Ishikawa (cell line): ENCODE results near the gene TUB.

Source experiments
- CEBPB ChIP-seq: IDR thresholded peaks from 2 replicates; pipeline ENCODE4 v1.6.1; 2012
- CREB1 ChIP-seq: IDR thresholded peaks from 2 replicates; pipeline ENCODE4 v1.6.1; 2012; ENCODE audit warnings: low read depth
- EGR1 ChIP-seq: IDR thresholded peaks from 2 replicates; pipeline ENCODE4 v1.6.1; 2012
- EP300 ChIP-seq: IDR thresholded peaks from 2 replicates; pipeline ENCODE4 v1.6.1; 2012; ENCODE audit warnings: borderline replicate concordance
- FOXM1 ChIP-seq: IDR thresholded peaks from 2 replicates; pipeline ENCODE4 v1.6.1; 2012; ENCODE audit warnings: low read depth, borderline replicate concordance
- NFIC ChIP-seq: IDR thresholded peaks from 2 replicates; pipeline ENCODE4 v1.6.1; 2012
- RAD21 ChIP-seq: IDR thresholded peaks from 2 replicates; pipeline ENCODE4 v1.6.1; 2012; ENCODE audit warnings: low read depth
- TAF1 ChIP-seq: IDR thresholded peaks from 2 replicates; pipeline ENCODE4 v1.6.1; 2012; ENCODE audit warnings: low read depth, mild to moderate bottlenecking
- TCF12 ChIP-seq: IDR thresholded peaks from 2 replicates; pipeline ENCODE4 v1.6.1; 2012; ENCODE audit warnings: low read depth
- TEAD4 ChIP-seq: IDR thresholded peaks from 2 replicates; pipeline ENCODE4 v1.6.1; 2012
- USF1 ChIP-seq: IDR thresholded peaks from 2 replicates; pipeline ENCODE4 v1.6.1; 2012
- YY1 ChIP-seq: IDR thresholded peaks from 2 replicates; pipeline ENCODE4 v1.6.1; 2012; ENCODE audit warnings: low read depth
- ZBTB7A ChIP-seq: IDR thresholded peaks from 2 replicates; pipeline ENCODE4 v1.6.1; 2012; ENCODE audit warnings: low read depth
- TF ChIP-seq, protein P1 (sequence below): IDR thresholded peaks from 2 replicates; pipeline ENCODE4 v1.6.1; 2012
- TF ChIP-seq, protein P2 (sequence below): IDR thresholded peaks from 2 replicates; pipeline ENCODE4 v1.6.1; 2012; ENCODE audit warnings: low read depth, mild to moderate bottlenecking

Gene TUB

GRCh38 chr11:8106679-8107078, 25.7 kb downstream of the TUB start:
- TF ChIP-seq, protein P1, sequence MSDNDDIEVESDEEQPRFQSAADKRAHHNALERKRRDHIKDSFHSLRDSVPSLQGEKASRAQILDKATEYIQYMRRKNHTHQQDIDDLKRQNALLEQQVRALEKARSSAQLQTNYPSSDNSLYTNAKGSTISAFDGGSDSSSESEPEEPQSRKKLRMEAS, result no peak

DNA sequence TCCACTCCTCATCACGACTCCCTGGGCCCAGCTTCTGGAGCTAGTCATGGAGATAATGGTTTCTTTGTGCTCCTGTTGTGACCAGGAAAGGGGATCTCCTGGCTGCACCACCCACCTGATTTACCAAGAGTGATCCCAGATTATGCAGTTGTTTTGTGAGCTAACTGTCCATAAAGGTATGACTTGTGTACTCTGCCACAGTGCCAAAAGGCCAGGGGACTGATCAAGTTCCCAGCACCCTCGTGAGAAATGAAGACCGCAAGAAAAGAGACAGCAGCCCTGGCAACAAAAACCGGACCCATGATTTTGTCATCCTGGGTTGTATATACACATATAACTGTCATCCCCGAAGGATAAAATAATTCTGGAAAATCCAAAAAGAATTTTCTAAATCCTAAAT, 26.6 kb downstream of the TUB start:
- TF ChIP-seq USF1, result no peak
- TF ChIP-seq, protein P2, sequence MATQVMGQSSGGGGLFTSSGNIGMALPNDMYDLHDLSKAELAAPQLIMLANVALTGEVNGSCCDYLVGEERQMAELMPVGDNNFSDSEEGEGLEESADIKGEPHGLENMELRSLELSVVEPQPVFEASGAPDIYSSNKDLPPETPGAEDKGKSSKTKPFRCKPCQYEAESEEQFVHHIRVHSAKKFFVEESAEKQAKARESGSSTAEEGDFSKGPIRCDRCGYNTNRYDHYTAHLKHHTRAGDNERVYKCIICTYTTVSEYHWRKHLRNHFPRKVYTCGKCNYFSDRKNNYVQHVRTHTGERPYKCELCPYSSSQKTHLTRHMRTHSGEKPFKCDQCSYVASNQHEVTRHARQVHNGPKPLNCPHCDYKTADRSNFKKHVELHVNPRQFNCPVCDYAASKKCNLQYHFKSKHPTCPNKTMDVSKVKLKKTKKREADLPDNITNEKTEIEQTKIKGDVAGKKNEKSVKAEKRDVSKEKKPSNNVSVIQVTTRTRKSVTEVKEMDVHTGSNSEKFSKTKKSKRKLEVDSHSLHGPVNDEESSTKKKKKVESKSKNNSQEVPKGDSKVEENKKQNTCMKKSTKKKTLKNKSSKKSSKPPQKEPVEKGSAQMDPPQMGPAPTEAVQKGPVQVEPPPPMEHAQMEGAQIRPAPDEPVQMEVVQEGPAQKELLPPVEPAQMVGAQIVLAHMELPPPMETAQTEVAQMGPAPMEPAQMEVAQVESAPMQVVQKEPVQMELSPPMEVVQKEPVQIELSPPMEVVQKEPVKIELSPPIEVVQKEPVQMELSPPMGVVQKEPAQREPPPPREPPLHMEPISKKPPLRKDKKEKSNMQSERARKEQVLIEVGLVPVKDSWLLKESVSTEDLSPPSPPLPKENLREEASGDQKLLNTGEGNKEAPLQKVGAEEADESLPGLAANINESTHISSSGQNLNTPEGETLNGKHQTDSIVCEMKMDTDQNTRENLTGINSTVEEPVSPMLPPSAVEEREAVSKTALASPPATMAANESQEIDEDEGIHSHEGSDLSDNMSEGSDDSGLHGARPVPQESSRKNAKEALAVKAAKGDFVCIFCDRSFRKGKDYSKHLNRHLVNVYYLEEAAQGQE, result no peak
- TF ChIP-seq EGR1, result no peak
- no peak for TF ChIP-seq NFIC
- no peak for TF ChIP-seq RAD21
- no peak for TF ChIP-seq YY1
- TF ChIP-seq TCF12, result no peak
- no peak for TF ChIP-seq CREB1
- TF ChIP-seq, protein P1, result no peak
- no peak for TF ChIP-seq TEAD4
- no peak for TF ChIP-seq EP300
- no peak for TF ChIP-seq FOXM1
- TF ChIP-seq CEBPB, result no peak
- TF ChIP-seq ZBTB7A, result no peak
- TF ChIP-seq TAF1, result no peak

- TF ChIP-seq, protein P2, result no peak
- TF ChIP-seq, protein P1, result no peak
- TF ChIP-seq CEBPB, result no peak
Measured at GRCh38 chr11:8108421-8108820, 27.4 kb downstream of the TUB start.

DNA sequence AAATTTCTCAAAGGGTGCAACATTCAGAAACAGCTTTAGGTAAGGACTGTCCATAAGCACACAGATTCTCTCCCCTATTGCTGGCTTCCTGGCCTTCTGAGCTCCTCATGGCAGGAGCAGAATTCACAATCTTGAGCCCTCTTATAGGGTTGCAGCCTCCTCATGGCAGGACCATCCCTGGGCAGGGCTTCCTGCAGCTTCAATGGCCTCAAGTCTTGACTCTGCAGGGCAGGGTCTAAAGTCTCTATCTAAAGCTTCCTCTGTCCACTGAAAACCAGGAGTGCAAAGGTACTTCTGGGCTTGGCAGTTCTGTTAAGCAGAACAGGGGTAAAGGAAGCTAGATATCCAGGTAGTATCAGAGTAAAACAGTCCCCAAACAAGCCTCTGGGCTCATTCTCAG, 28.7 kb downstream of the TUB start:
- TF ChIP-seq TAF1 (no peak), YY1 (no peak), USF1 (no peak), EP300 (no peak), CREB1 (no peak), RAD21 (no peak)

DNA sequence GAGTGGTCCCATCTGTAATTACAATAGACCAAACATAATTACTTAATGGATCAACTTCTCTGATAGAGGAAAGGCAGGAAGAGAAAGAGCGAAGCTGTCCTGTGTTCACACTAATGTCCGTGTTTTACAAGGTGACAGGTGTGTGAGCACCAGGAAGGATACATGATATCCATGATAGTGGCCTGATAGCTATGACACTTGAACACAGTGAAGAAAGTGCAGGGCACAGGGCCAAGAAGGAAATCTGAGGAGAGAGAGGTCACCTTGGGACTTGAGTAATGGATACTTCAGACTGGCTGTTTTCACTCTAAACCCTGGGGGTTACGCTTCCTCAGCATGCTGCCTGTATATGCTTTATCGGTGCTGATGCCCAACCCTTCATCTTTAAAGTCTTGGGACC, 29.4 kb downstream of the TUB start:
- no peak for TF ChIP-seq ZBTB7A
- TF ChIP-seq TAF1, result no peak
- TF ChIP-seq TEAD4, result no peak
- no peak for TF ChIP-seq YY1
- no peak for TF ChIP-seq EGR1
- TF ChIP-seq, protein P1, result no peak
- no peak for TF ChIP-seq RAD21
- TF ChIP-seq, protein P2, result no peak
- no peak for TF ChIP-seq TCF12
- no peak for TF ChIP-seq USF1
- no peak for TF ChIP-seq CREB1
- TF ChIP-seq FOXM1, result no peak
- TF ChIP-seq NFIC, result no peak
